HG03095 (cell line): ENCODE measurements around the gene ADNP2.

Experiments used
- ATAC-seq: cut with Tn5 transposase; IDR thresholded peaks from one replicate; pipeline ENCODE4 v1.9.1; 2021; ENCODE audit warnings: moderate library complexity; ENCODE audit not compliant: unreplicated experiment

The ADNP2 gene

DNA sequence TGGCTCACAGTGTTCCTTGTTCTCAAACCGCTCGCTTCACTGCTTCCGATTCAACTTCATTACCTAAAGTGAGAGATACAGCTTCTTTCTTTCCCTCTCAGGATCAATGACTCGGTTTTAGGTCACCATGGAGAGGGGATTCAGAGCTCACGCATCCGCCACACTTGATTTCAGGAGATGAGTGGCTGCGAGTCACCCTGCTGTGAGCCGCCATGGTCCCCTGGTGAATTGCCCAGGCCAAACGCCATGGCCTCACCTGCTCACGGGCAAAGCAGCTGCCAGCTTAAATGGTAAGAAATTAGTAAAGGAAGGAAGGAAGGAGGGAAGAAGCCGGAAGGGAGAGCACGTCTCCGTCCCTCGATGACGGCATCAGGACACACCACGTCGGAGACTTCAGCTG, 60.5 kb downstream of the ADNP2 start:
- no peak for ATAC-seq

DNA sequence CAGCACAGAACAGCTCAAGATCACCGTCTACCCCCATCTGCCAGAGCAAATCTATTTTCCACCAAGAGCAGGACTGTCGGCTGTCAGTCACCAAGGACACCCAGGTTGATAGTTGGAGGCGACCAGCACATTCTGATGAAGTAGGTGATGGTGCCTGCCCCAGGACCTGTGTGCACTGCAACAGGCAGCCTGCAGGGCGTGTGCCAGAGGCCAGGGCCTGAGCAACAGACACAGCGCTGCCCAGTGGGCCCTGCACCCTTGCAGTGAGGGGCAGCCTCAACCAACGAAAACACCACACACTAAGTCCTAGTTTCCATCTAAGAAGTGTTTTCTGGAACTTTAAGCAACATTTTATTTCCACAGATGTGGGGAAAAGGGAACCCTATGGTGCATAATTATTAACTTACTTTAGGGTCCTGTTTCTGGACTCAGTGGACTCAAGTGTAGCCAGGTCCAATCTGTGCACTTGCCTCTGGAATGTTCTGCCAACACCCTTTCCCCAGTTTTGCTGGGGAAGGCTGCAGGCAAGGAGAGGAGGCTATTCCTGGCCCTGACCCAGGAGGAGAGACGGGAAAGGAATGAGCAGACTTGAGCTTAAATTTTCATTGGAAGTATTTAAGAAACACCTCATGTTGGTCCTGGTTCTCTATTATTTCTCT, 61.5 kb downstream of the ADNP2 start:
- ATAC-seq: no peak

DNA sequence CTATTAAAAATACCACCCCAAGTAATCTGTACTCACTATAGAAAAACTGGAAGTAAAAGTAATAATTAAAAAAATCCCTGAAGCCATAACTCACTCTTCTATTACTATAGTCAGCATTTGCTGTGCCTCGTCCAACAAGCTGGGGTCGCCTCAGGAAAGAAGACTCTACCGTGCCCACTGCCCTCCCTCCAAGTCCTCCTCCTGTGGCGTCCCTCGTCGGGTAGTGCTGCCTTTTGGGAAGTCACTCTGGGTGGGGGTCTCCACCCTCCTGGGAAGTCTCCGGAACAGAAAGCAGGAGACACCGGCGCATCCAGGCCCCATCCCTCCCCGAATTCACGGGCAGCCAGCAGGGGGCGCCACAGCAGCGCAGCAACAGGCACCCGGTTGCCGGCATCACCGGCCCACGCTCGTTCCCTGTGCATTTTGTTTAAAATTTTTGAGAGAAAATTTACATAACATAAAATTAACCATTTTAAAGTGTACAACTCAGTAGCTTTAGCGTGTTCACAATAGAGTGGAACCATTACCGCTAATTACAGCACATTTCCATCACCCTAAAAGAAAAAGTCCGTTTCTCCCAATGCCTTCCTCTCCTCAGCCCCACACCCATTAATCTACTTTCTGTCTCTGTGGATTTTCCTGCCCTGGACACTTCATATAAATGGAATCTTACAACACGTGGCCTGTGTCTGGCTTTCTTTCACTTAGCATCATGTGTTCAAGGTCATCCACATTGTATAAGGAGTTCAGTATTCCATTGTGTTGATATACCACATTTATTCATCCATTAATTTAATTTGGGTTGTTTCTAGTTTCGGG, 62.2 kb downstream of the ADNP2 start:
- no peak for ATAC-seq

DNA sequence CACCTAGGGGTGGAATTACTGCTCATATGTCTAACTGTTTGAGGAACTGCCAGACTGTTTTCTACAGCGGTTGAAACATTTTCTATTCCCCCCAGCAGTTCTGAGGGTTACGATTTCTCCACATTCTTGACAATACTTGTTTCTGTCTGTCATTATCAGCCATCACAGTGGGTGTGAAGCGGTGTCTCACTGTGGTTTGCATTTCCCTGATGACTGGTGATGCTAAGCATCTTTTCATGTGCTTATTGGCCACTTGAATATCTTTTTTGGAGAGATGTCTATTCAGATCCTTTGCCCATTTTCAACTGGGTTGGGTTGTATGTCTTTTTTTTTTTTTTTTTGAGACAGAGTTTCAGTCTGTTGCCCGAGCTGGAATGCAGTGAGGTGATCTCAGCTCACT, 63.0 kb downstream of the ADNP2 start:
- no peak for ATAC-seq

DNA sequence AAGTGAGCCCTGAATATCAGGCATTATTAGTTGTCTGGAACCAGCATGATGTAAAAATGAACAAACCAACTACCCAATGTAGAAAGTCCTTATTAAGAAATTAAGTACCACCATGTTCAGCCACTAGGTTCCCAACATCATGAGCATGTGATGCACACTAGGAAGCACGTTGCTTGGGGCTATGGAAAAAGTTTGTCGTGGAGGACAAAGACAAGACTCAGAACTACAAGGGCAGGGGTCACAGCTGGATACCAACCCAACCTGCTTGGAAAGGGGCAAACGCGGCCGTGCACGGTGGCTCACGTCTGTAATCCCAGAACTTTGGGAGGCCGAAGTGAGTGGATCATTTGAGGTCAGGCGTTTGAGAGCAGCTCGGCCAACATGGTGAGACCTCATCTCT, 64.0 kb downstream of the ADNP2 start:
- ATAC-seq: no peak

DNA sequence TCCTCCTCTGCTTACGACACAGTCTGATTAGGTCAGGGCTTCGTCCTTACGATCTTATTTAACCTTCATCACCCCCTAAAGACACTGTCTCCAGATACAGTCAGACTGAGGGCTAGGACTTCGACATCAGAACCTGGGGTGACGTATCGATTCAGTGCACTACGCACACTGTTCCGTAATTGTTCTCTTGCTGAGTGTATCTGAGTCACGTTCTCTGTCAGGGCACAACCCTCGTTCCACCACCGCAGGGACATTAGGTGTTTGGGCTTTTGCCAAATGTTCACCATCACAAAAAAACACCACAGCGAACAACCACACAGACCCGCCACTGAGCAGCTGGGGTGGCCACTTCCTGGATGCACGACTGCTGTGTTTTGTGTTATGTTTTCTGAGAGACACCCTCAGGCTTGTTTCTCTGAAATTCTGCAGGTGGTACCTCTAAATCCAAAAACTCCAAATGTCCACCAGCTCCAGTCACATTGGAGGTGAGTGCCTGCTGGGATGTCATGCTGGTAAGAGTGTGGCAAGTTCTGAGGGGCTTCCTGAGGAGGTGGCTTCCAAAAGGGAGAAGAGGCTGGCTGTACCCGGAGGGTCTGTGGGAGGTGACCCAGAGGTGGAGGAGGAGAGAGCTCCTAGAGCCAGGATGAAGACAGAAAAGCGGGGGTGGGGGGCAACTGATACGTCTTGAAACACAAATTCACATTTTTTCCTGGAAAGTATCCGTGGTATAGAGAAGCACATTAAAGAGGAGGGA, 66.6 kb downstream of the ADNP2 start:
- no peak for ATAC-seq

DNA sequence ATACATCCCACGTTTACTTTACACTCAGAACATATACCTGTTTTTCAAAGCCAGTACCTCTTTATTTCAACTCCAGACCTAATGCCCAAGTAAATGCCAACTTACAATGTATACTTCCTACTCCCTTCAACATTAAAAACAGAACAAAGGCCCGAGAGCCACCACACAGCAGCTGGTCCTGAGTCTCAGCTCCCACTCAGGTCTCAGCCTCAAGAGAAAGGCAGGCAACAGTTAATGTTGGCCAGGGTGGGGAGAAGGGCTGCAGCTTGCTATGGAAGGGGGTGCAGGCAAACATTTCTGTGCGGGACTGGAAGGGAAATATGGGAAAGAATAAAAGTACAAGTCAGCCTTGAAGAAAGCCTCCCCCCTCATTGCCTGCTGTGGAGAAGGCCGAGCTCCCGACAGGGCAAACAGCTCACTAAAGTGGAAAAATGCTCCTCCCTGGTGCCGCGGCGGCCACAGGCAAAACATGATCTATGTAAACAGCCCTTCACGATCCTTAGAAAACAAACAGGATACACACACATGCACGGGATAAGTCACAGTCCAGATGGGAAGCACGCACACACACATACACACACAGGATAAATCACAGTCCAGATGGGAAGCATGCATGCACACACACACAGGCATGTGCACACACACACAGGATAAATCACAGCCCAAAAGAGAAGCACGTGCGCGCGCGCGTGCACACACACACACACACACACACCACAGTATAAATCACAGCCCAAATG, 67.4 kb downstream of the ADNP2 start:
- ATAC-seq: no peak

DNA sequence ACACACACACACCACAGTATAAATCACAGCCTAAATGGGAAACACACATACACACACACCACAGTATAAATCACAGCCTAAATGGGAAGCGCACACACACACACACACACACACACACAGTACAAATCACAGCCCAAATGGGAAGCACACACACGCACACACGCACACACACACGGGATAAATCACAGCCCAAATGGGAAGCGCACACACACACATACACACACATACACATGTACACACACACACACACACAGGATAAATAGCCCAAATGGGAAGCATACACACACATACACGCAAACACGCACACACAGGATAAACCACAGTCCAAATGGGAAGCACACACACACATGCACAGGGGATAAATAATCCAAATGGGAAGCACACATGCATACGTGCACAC, 68.1 kb downstream of the ADNP2 start:
- no peak for ATAC-seq

DNA sequence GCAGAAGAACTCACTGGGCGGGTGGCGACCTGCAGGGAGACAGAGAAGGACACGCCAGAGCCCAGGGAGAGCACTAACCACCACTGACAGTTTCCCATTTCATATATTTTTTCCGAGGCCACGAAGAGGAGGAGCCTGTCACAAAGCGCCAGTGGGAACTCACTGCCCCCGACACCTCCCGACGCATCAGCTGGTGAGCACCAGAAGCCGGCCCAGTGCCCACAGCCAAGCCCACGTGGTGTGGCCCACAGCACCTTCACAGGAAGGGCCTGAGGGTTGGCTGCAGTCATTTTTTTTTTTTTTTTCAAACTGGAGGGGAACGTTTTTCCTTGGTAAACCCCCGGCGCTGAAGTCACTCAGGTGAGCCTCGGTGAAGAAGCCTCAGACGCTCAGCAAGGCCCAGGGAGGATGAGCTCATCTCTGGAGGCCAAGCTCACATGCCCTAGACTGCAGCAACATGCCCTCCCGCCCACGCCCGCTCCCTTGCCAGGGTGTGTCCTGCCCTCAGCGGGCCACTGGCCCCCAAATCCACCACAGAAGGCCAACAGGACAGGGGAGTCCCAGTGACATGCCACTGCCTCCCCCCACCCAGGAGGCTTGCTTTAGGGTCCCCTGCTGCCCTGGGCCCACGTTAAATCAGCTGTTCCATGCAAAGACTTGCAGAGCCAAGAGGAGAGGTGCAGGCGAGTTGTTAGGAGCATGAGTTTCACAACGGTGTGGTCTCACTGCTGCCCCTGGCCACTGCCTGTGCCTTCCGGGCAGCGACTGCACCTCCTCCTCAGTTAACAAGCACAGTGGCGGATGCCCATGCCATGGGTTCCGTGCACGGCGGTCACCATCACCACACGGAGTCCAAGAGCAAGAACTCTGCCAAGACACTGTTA, 70.1 kb downstream of the ADNP2 start:
- ATAC-seq: no peak

DNA sequence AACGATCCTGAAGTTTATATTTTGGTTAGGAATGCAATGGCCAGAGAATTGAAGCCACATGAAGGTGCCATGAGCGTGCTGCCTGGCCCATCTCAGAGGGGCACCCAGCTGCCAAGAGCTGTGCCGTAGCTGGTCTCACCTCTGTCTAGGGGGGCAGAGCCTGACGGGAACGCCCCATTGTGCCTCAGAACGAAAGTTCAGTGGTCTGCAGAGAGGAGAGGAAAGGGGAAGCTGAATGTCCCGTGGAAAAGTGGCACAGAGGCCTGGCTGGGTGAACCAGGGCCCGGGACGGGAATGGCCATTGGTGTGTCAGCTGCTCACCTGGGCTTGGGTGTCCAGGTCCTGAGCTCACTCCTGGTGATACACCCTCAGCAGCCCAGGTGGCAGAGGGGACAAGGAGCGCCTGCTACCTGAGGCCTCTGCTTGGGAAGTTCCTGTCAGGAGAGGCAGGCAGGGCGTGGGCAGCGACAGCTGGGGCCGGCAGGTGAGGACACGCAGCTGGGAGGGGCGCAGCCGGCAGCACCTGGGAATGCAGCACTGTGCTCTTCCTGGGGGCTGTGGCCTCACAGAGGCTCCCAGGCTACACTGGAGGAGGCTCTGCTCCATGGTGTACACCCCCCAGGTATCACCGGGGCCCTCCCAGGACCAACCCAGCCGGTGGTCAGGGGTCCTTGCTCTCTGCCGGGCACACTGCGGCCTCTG, 70.9 kb downstream of the ADNP2 start:
- no peak for ATAC-seq

DNA sequence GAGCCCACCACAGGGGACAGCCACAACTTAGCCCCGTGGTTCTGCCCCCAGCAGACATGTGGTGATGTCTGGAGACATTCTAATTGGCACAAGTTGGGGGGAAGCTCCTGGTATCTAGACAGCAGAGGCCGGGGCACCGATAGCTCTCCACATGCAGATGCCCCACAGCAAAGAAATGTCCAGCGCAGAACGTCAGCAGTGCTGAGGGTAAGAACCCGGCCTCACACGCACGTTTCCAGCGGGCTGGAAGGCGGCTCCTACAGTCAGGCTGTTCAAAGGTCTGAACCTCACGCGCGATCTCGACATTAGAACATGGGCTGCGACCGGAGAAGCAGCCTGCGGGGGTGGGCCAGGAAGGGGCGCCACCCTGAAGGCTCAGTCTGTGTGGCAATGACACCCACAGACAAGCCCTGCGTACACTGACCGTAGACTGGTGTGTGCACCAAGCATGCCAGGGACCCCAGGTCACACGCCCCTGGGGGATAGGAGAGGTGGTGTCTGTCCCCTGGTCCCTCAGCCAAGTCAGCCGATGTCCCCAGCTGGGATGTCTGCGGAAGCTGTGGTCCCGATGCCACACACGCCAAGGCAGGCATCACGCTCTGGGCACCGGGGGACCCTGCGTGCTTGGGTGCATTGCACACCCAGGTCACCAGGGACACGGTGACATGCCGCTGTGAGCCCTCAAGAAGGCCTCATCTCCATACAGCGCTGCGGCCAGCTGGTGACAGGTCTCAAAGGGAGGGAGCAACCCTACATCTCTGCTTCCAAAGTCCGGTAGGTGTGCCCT, 71.9 kb downstream of the ADNP2 start:
- no peak for ATAC-seq

DNA sequence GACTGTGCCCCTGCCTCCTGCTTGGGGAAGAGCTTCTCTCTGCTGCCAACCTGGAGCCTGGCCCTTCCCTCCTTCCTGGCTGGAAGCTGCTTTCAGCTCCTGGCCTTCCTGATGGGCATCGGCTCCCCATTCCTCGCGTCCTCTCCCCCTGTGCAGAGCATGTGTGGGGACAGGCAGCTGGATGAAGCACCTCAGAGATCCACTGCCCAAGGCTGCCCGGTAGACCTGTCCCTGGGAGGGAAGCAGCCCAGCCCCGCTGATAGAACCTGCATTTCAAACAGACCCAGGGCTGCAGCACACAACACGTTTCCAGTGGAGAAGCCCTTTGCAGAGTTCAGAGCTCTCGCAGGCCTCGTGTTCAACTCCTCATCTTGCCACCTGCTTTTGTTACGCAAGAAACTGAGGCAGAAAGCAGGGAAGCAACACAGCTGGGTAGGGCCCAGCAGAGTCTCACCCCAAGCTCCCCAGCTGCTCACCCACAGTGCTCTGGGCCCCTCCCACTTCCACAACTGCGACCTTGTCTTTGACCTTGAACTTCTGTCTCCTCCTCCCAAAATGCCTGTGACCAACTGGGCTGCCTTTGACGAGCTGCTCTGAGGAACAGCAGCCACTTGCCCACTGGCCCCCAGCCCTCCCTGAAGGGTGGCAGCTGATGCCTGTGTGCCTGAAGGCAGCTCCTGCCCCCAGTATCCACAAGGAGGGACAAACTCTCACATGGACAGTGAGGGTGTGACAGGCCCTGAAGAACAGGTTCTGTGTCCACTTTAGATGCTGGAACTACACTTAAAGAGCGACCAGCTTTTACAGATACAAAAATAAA, 72.8 kb downstream of the ADNP2 start:
- no peak for ATAC-seq

DNA sequence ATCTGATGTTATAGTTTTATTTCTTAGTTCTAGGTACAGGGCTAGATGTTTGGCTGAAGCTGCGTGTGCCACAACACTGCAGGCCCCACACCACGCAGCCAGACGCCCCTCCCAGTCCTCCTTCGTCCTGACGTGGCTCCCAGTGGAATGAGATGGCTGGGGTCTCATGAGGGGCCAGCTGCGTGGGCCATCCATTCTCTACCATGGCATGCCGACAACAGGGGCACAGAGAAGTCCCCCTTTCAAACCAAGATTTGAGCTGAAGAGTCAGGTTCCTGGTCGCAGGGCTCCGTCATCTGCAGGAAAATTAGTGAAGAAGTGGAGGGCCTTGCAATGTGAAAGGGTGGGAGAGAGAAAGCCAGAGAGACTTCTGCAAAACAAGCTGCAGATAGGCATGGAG, 73.8 kb downstream of the ADNP2 start:
- ATAC-seq: no peak

DNA sequence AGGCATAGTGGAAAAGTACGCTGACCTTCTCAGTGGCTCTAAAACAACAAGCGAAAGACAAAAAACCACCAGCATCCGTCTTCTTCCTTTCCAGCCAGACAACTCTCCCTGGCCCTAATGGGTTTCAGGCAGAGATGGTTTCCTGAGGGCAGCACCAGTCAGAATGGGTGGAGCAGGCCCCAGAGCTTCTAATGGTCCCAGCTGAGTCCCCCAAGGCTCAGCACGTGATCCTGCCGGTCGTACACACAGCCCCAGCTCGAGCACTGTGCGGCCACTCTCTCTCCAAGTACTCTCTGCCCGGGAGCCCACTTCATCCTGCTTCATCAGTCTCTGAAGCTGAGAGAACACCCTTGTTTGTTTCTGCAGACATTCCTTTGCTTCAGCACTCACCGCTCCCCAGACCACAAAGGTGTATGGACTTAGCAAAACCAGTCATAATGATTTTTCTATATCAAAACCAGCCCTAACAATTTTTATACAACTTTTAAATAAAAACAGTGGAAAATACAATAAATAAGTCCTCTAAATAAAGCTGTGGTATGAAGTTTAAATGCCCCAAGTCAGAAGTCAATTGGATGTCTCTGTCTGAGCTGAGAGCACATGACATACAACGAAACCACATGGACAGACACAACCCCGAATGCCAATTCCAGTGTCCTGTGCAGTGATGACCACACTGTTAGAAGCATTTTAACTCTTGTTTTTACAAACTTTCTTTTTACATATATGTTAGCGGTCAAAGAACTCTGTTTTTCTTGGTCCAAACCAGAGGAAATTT, 74.4 kb downstream of the ADNP2 start:
- ATAC-seq: no peak

DNA sequence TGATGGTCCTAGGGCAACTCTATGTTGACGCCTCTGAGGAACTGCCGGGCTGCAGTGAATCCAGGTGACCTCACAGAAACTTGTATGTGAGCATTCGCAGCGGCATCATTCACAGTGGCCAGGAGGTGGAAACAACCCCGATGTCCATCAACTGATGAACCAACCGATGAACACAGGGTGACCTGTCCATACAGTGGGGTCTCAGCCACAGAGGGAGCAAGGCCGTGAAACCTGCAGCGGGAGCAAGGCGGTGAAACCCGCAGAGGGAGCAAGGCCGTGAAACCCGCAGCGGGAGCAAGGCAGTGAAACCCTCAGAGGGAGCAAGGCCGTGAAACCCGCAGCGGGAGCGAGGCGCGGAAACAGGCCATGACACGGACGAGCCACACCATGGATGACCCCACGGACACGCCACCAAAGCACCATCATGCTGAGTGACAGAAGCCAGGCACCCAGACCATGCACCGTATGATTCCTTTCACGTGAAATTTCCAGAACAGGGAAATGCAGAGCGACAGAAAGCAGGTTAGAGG, 75.2 kb downstream of the ADNP2 start:
- ATAC-seq: no peak

DNA sequence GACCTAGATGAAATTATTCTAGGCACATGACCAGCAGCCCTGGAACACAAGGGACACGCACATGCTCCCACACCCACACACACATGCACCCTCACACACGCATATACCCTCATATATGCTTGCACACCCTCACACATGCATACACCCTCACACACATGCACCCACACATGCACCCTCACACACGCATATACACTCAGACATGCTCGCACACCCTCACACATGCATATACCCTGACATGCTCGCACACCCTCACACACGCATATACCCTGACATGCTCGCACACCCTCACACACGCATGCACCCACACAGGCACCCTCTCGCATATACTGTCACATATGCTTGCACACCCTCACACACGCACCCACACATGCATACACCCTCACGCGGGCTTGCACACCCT, 76.5 kb downstream of the ADNP2 start:
- ATAC-seq: no peak
